Measurements from ENCODE around the gene FXYD6. TPM values are rescaled to one million over a fixed set of nuclear protein-coding genes. Genes with fewer than 3 reads are reported as not detected.

The FXYD6 gene
- total and polyA plus RNA-seq, 2 of the 8 experiments (the other 6 are each of a cell fraction or from before 2014, with no cell fraction given): 44.6 to 117 TPM

DNA sequence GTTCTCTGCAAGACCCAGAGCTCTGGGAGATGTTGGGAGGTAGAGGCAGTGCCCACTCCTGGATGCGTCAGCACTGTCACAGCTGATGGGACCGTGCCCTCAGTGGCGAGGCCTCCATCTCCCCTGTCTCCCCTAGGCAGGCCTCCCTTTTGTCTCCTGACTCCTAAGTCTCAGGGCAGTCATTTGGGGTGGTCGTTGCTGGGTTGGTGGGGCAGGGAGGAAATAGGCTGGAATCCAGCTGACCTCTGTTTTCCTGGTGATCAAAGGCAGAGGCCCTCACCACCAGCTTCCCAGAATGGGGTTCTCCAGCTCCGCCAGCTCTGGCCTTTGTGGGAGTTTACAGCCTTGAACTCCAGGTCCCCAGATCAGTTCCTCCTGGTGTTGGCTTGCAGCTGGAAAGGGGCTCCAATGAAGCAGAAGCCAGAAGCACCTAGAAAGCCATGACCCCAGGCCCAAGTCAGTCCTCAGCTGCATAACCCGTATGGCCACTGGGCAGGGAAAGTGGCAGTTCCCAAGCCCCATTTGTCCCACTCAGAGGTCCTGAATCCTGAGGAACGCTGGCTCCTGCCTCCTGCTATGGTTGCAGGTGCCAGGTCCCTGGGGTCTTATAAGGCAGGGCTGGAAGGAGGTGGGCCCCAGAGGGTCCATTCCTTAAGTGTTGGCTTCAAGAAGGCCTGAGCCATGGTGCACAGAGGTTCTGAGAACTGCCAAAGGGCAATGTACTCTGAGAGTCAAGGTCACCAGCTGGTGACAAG, 44.6 kb downstream of the FXYD6 start (continued):
- TF ChIP-seq, protein P1, sequence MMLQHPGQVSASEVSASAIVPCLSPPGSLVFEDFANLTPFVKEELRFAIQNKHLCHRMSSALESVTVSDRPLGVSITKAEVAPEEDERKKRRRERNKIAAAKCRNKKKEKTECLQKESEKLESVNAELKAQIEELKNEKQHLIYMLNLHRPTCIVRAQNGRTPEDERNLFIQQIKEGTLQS (IDR thresholded peaks at IDR 0.05; ENCODE audit: insufficient read depth, low read depth, low read length): no peak
- TF ChIP-seq KDM4A (IDR thresholded peaks at IDR 0.05; ENCODE audit: low read depth, low read length, severe bottlenecking) (no peak), JUND (IDR thresholded peaks at IDR 0.05; ENCODE audit: low read length) (no peak)
